DND-41 (cell line): ENCODE measurements around the gene CENPK.
"Not testable (repeated sequence)": the region's sequence is repeated elsewhere in the genome, so short reads cannot be mapped to it uniquely, and the experiment has no call there.

Experiments used
- EZH2 ChIP-seq: IDR thresholded peaks from 3 replicates; pipeline ENCODE4 v1.6.1; 2012; ENCODE audit warnings: borderline replicate concordance, low read depth, mild to moderate bottlenecking, moderate library complexity, low read length, inconsistent platforms; ENCODE audit not compliant: severe bottlenecking
- TF ChIP-seq, protein P1 (sequence below): IDR thresholded peaks from 2 replicates; pipeline ENCODE4 v1.5.1; 2012; ENCODE audit warnings: borderline replicate concordance, low read length, moderate library complexity, mild to moderate bottlenecking; ENCODE audit not compliant: poor library complexity, severe bottlenecking; ENCODE audit errors: extremely low read depth

DNA sequence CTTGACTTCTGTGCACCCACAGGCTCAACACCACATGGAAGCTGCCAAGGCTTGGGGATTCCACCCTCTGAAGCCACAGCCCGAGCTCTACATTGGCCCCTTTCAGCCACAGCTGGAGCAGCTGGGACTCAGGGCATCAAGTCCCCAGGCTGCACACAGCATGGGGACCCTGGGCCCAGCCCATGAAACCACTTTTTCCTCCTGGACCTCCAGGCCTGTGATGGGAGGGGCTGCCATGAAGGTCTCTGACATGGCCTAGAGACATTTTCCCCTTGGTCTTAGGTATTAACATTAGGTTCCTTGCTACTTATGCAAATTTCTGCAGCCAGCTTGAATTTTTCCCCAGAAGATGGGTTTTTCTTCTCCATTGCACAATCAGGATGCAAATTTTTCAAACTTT lies 38.8 kb upstream of the CENPK start:
- TF ChIP-seq, protein P1, sequence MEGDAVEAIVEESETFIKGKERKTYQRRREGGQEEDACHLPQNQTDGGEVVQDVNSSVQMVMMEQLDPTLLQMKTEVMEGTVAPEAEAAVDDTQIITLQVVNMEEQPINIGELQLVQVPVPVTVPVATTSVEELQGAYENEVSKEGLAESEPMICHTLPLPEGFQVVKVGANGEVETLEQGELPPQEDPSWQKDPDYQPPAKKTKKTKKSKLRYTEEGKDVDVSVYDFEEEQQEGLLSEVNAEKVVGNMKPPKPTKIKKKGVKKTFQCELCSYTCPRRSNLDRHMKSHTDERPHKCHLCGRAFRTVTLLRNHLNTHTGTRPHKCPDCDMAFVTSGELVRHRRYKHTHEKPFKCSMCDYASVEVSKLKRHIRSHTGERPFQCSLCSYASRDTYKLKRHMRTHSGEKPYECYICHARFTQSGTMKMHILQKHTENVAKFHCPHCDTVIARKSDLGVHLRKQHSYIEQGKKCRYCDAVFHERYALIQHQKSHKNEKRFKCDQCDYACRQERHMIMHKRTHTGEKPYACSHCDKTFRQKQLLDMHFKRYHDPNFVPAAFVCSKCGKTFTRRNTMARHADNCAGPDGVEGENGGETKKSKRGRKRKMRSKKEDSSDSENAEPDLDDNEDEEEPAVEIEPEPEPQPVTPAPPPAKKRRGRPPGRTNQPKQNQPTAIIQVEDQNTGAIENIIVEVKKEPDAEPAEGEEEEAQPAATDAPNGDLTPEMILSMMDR = not testable (repeated sequence)
- TF ChIP-seq EZH2 = not testable (repeated sequence)
